Fibroblast of skin of abdomen (primary cell): Measurements from ENCODE around the gene ZBTB5. TPM values are rescaled to one million over a fixed set of nuclear protein-coding genes. Genes with fewer than 3 reads are reported as not detected.
"Not testable (repeated sequence)": the region's sequence is repeated elsewhere in the genome, so short reads cannot be mapped to it uniquely, and the experiment has no call there.

Source experiments
- DNase-seq: peaks from one replicate; pipeline ENCODE4 v3.0.0-alpha.2; 2013
- polyA plus RNA-seq, 2 experiments: library from polyadenylated mRNA; unstranded; fragments of 120-200 nt; gene quantifications; one replicate each; pipeline ENCODE4 v1.2.1, GENCODE V29; 2013; ENCODE audit not compliant: insufficient read length in 2 of 2

The ZBTB5 gene, protein sequence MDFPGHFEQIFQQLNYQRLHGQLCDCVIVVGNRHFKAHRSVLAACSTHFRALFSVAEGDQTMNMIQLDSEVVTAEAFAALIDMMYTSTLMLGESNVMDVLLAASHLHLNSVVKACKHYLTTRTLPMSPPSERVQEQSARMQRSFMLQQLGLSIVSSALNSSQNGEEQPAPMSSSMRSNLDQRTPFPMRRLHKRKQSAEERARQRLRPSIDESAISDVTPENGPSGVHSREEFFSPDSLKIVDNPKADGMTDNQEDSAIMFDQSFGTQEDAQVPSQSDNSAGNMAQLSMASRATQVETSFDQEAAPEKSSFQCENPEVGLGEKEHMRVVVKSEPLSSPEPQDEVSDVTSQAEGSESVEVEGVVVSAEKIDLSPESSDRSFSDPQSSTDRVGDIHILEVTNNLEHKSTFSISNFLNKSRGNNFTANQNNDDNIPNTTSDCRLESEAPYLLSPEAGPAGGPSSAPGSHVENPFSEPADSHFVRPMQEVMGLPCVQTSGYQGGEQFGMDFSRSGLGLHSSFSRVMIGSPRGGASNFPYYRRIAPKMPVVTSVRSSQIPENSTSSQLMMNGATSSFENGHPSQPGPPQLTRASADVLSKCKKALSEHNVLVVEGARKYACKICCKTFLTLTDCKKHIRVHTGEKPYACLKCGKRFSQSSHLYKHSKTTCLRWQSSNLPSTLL
- polyA plus RNA-seq (2013, experiment 1 of 2; ENCODE audit: insufficient read length) = 7.5 TPM
- polyA plus RNA-seq (2013, experiment 2 of 2; ENCODE audit: insufficient read length) = 7.8 TPM

DNA sequence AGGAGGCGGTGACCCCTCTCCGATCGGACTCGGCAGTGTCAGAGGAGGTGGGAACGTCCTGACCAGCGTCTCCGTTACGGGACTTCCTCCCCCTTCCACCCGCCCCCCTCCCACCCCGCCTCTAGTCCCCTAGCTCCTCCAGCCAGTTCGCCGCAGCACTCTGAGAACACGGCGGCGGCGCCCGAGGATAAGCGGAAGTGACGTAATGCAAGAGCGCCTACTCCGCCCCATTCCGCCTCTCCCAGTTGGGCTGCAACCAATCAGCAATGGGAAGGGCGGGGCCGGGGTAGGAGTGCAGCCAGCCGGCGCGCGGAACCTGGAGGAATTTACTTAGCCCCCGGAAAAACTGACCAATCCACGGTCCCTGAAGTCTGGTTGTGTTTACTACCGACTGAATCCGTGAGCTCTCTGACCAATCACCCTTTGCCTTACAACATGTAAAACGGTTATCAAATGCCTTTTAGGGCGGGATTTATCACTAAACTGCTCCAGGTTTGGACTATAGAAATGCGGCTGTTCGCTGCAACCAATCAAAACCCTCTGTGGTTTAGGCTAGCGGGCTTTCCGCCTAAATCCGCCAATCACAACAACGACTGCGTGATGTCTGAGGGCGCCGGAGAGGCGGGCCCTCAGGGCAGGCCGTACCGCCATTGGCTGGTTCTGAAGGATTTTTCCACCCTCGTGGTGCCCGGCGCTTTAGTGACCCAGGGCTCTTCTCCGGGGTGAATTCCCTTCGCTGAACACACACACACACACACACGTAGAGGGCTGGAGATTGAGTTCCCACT, at the start of gene ZBTB5:
ZBTB5 (minus strand) TSS at position 202 of the 788 bp plus-strand sequence. CDS start 22,899 bp downstream, outside the sequence.
- peak; percentile 100 for DNase-seq

DNA sequence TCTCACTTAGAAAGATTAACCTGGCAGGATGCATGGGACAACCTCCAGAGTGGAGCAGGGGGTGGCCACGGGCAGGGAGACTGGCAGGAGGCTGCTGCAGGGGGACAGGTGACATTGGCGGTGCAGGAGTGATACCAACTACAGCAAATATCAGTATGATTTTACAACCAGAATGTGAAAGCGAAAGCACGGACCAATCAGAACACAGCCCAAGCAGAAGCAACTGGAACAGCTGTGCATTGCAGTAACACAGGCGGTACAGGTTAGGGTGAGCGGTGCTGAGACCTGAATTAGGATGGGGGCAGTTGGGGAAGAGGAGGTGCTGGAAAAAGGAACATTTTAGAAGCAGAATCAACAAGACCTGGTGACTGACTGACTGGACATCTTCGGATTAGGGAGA, 49.7 kb upstream of the ZBTB5 start:
- no peak for DNase-seq

DNA sequence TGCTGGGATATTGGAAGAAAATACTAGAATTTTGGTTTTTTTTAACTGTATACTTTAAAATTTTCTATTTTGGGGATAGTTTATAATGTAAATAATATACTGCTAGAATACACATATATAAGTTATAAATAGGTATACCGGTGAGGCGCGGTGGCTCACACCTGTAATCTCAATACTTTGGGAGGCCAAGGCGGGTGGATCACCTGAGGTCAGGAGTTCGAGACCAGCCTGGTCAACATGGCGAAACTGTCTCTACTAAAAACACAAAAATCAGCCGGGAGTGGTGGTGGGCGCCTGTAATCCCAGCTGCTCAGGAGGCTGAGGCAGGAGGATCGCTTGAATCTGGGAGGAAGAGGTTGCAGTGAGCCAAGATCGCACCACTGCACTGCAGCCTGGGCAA, 49.2 kb upstream of the ZBTB5 start:
- not testable (repeated sequence) for DNase-seq

DNA sequence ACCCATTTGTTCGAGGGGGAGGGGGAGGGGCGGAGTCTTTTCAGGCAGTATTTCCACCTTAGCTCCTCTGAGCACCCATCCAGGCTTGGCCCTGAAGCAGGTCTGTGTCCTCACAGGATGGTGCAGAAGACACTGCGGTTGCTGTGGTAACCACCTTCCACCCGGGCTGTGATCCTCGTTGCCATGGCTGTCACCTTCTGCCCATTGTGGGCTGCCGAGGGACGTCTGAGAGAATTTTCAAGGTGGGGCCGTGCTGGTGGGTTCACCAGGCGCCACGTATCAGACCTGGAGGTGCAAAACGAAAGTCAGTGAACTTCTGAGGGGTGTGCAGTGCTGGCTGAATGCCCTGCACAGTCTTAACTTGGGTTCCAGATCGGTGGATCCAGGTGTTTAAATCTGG, 47.2 kb upstream of the ZBTB5 start:
- no peak for DNase-seq

DNA sequence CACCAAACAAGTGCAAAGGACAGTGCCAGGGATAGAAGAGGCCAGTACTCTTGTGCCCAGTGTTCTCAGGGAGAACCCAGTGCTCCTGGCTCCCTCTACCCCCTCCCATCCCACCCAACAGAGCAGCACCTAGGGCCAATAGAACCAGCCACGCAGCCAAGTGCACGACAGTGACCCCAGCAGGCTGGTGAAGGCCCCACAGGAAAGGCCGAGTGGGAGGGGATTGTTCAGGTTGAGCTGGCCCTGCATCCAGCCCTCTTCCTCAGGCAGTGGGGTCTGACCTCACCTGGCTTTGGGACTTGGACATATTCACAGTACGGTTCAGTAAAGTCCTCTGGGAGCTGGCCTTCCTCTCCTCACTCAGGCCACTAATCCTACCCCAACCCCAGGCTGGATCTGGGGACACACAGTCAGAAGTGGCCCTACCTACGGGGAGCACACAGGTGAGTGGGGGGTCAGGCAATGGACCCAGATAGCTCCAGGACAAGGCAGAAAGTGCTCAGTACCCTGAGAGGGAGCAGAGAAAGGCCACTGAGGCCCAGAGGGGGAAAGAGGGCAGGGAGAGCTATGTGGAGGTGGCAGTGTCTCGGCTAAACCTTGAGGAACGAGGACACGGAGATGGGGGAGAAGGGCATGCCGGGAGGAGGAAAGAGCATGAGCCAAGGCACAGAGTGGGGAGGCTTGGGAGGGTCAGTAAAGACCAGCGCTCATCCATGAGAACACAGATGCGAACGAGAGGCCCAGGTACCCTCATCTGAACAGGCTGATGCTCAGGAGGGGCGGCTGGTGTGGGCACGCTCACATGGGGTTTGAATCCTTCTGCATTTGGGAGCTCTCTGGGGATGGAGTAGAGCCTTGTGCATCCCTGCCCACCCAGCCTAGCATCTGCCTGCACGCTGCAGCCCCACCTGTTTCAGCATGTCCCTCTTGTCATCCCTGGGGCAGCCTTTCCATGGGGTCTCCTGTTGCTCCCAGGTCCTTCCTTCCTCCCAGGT, 46.1 kb upstream of the ZBTB5 start:
- DNase-seq = peak; percentile 2

DNA sequence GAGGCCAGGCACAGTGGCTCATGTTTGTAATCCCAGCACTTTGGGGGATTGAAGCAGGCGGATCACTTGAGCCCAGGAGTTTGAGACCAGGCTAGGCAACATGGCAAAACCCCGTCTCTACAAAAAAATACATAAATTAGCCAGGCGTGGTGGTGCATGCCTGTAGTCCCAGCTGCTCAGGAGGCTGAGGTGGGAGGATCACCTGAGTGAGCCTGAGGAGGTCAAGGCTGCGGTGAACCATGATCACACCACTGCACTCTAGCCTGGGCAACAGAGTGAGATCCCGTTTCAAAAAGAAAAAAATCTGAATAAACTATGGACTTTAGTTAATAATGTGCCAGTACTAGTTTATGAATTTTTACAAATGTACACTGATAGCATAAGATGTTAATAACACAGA, 44.8 kb upstream of the ZBTB5 start:
- DNase-seq = not testable (repeated sequence)

DNA sequence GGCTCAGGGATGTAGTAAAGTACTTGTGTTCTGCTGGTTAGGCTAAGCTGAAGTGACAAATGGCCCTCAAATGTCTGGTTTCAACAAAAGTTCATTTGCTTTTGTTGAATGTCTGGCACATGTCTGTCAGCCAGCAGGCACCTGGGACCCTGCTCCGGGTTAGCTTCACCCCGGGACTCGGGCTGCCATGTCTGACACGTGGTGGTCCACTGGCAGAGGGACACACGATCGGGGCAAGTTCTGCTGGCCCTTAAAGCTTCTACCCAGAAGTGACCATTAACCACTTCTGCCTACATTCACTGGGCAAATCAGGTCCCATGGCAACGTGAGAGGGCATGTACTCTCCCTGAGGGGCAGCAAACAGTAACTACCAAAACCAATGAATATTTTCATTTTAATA, 44.3 kb upstream of the ZBTB5 start:
- no peak for DNase-seq

DNA sequence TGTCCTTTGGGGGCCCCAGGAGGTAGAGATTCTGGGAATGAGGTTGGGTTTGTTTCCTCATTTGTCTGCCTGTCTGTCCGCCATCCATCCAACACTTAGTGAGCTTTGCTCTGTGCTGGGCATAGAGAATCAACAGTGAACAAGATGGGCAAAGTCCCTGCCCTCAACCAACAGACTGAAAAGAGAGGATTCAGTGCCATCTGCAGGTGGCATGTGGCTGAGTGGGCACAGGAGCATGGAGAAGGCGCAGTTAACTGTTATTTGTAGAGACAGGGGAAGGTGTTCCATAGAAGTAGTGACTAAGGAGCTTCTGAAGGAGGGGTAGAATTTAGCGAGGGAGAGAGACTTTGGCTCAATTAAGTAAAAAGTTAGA, 43.6 kb upstream of the ZBTB5 start:
- no peak for DNase-seq

DNA sequence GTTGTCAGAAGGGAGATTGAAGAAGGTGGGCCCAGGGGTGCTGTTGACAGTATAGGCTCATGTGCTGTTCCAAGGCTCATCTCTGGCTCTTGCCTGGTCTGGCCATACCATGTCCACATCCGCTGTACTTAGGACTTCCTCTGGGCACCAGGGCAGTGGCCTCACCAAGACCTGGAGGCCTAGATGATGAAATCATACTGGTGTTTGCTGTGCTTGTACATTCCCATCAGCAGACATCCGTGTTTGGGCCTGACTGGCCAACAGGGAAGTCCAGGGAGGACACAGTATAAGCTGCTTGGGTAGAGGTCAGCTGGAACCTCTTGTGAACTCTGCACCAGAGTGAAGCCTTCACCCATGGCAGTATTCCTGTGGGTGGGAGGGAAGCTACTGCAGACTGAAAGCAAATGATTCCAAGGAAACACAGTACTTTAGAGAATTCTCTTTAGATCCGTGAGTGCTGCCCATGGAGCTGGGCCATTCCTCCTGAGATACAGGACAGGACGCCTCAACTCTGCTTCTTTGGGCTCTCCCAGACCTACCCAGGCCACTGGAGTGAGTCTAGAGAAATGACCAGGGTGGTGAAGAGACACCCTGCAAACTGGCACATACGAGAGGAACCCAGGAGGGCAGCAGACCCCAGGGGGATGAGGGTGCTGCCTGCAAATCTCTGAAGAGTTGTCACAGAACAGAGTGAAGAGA, 43.0 kb upstream of the ZBTB5 start:
- no peak for DNase-seq

DNA sequence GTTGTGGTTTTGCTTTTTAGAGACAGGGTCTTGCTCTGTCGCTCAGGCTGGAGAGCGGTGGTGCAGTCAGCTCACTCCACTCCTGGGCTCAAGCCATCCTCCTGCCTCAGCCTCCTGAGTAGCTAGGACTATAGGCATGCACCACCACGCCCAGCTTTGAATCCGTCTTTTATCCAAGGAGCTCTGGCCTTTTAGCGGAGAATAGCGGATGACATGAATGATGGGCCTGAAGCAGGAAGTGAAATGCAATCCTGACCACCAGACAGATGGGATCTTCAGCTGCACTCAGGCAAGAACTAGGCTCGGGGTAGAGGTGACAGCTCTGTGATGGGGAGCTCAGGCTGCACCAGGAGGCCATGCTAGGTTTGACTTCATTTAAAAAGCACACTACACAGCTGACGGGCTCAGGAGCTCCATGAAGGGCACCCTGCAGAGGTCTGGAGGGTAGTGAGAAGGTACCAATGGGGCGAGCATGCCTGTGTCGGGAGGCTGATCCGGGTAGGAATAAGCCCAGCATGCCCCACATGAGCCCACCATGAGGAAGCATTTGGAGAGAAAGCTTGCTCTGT, 42.4 kb upstream of the ZBTB5 start:
- no peak for DNase-seq

DNA sequence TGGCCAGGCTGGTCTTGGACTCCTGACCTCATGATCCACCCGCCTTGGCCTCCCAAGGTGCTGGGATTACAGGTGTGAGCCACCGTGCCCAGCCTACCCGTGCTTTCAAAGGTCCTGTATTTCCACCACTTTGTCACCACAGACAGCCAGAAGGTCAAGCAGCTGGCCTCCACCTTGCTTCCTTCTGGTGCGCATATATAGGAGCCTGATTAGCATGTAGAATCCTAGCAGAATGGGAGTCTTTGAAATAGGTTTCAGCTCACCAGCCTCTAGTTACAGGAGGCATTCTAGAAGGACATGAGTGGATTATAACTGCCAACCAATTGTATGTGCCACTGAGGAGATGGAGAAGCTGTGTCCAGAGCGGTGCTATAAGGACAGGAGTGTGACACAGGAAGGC, 39.4 kb upstream of the ZBTB5 start:
- DNase-seq = no peak

DNA sequence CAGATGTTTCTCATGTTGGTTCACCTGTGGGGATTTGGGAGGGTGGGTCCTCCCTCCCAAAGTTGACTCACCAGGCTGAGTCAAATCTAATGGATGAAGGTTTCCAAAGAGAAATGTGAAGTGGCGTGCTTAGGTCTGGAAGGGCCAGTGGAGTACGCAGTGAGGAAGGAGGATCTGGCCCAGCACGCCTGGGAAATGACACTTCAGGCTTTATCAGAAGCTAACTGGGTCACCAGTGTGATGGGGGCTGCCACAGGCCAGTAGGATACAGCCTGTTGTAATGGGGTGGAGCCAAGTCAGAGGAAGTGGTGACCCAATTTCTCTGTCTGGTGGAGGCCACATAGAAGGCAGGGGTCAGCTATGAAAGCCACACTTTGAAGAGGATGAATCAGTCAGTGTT, 38.5 kb upstream of the ZBTB5 start:
- DNase-seq = no peak

DNA sequence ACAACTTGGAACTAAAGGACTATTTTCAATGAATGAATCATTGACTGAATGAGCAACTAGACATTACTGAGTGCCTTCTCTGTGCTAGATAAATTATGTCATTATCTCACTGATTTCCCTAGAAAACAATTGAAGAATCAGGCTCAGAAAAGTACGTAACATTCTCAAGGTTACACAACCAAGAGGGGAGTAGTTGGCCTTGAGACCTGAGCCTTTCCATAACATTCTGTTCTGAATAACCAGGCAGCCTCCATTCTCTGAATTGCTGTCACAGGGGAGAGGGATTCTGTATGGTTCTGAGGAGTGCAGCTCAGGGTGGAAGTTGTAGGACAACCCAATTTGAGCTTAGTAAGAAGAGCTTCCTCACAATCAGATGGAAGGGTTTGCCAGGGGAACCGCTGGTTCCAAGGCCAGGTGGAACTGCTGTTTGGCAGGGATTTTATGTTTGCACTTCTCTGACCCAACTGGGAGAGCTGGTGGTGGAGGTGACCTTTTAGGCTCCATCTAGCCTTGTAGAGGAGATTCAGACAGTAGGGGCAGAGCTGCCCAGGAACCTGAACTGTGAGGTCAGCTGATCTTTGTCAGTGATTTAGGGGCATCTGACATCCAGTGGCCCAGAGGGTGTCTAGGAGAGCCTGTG, 36.8 kb upstream of the ZBTB5 start:
- DNase-seq = no peak

DNA sequence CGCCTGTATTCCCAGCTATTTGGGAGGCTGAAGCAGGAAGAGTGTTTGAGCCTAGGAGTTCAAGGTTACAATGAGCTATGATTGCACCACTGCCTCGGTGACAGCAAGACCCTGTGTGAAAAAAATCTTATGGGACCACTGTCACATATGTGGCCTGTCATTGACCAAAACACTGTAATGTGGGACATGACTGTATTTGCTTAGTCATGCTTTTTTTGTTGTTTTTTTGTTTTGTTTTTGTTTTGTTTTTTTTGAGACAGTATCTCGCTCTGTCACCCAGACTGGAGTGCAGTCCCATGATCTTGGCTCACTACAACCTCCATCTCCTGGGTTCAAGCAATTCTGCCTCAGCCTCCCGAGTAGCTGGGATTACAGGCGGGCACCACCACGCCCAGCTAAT, 34.0 kb upstream of the ZBTB5 start:
- no peak for DNase-seq

DNA sequence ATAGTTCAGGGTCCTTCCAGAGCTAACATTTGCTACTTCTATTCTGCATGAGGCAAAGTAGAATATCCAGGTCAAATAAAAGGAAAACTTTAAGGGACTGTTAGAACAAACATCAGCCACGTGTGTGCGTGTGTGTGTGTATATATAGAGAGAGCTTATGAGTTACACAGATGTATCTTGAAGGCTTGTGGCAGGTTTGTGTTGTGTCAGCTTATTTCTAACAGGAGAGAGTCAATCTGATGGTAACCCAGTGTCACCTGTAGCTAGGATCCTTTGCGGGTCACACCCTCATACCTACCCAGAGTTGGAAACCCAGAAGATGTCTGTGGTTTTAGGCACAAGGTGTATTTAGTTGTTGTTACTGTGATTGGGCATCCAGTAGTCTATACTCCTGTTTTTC, 33.2 kb upstream of the ZBTB5 start:
- DNase-seq = no peak

DNA sequence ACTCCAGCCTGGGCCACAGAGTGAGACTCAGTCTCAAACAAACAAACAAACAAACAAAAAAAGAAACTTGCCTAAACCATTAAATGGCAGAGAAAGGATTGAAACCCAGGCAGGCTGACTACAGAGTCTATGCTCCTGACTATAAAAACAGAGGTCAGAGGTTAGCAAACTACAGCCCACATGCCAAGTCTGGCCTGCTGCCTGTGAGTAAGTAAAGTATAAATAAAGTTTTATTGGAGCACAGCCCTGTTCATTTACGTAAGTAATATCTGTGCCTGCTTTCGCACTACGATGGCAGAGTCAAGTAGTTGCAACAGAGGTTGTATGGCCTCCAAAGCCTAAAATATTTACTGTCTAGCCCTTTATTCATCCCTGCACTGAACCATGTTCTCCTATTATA, 32.1 kb upstream of the ZBTB5 start:
- no peak for DNase-seq

DNA sequence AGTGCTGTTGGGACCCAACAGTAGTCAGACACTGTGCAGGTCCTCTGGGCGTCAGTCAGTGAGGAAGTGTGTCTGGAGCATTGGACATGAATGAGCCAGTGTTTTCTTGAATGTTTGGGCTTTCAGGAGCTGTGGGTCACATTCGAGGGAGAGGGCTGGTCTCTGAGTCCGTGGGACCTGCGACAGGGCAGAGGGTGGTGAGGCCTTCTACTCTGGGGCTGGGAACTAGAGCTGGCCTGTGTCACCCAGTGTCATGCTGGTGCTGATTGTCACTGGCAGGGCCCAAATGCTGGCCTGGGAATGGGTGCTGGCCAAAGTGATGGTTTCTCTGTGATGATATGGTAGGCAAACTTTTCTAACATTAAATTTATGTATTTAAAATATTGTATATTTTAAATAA, 30.8 kb upstream of the ZBTB5 start:
- DNase-seq = no peak

DNA sequence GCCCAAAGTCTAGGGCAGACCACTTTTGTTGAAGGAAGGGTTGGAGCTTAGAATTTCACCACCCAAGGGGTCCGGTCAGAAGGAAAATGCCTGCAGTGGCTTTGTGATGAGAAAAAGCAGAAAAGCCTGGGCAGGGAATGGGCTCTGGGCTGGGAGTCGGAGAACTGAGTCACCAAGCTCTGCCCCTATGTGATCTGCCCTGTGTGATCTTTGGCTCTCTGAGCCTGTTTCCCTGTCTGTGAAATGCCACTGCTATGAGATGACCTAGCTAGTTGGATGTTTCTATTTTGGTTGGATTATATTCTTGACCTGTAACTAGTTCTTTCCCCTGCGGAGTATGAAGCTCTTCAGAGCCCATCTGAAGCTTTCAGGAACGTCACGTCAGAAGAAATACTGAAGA, 30.3 kb upstream of the ZBTB5 start:
- no peak for DNase-seq

DNA sequence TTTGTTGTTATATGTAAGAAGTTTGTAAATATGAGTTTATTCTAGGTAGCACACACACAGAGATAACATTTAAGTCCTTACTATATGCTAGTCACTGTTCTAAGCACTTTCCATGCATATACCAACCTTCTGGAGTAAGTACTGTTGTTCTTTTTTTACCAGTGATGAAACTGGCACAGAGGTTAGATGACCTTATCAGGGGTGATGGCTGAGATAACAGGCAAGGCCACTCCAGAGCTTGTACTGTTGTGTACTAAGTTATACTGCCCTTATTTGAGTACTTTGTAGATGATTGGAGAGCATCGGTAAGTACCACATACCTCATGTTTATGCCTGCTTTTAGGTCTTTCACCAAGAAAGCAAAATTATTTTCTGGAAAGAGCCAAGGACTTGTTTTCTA, 26.7 kb upstream of the ZBTB5 start:
- DNase-seq = no peak
